Measurements from ENCODE around the gene CASTOR2. TPM values are rescaled to one million over a fixed set of nuclear protein-coding genes. Genes with fewer than 3 reads are reported as not detected.
"Not testable (repeated sequence)": the region's sequence is repeated elsewhere in the genome, so short reads cannot be mapped to it uniquely, and the experiment has no call there.

CASTOR2 gene
- total RNA-seq: 23.7 and 25.4 TPM in 2 replicates
- long read RNA-seq, partial matches to known transcripts: 0 of 1 reads
- long read RNA-seq, other reads (novel, unspliced or antisense): 1 of 1 reads

GRCh38 chr7:74964511-74965119, at the start of gene CASTOR2:
TSS of gene CASTOR2 (plus strand) at chr7:74964705. CDS start at chr7:74964986, 281 bp downstream.
- not testable (repeated sequence) for H3K4me1 Mint-ChIP-seq (ENCODE audit: unreplicated experiment); H3K9me3 Mint-ChIP-seq (ENCODE audit: unreplicated experiment); H3K36me3 Mint-ChIP-seq (ENCODE audit: unreplicated experiment); H3K27ac Mint-ChIP-seq (ENCODE audit: unreplicated experiment); H3K27me3 Mint-ChIP-seq (ENCODE audit: unreplicated experiment)
- DNase-seq (ENCODE audit: extremely low spot score, unreplicated experiment): peak; percentile 86
- peak within 1 kb of the TSS; percentile 59 for H3K4me3 Mint-ChIP-seq (ENCODE audit: unreplicated experiment)

GRCh38 chr7:74922321-74922890, 42.1 kb upstream of the CASTOR2 start:
- H3K27me3 Mint-ChIP-seq (ENCODE audit: unreplicated experiment): not testable (repeated sequence)

DNA sequence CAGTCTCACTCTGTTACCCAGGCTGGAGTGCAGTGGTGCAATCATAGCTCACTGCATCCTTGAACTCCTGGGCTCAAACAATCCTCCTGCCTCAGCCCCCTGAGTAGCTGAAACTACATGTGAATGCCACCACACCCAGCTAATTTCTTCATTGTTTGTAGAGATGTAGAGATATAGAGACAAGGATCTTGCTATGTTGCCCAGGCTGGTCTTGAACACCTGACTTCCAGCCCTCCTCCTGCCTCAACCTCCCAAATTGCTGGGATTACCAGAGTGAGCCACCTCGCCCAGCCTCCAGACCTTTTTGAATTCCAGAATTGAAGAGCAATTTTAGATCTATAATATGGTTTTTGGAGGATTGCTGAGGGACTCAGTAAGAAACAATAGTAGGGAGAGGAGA, 40.9 kb upstream of the CASTOR2 start:
- H3K36me3 Mint-ChIP-seq (ENCODE audit: unreplicated experiment); H3K27me3 Mint-ChIP-seq (ENCODE audit: unreplicated experiment); H3K27ac Mint-ChIP-seq (ENCODE audit: unreplicated experiment); H3K4me3 Mint-ChIP-seq (ENCODE audit: unreplicated experiment); H3K4me1 Mint-ChIP-seq (ENCODE audit: unreplicated experiment); DNase-seq (ENCODE audit: extremely low spot score, unreplicated experiment); H3K9me3 Mint-ChIP-seq (ENCODE audit: unreplicated experiment): not testable (repeated sequence)

More at GRCh38 chr7:74922321-74922890, 42.1 kb upstream of the CASTOR2 start:
- not testable (repeated sequence) for H3K4me3 Mint-ChIP-seq (ENCODE audit: unreplicated experiment); H3K27ac Mint-ChIP-seq (ENCODE audit: unreplicated experiment); H3K36me3 Mint-ChIP-seq (ENCODE audit: unreplicated experiment); H3K9me3 Mint-ChIP-seq (ENCODE audit: unreplicated experiment); DNase-seq (ENCODE audit: extremely low spot score, unreplicated experiment); H3K4me1 Mint-ChIP-seq (ENCODE audit: unreplicated experiment)

DNA sequence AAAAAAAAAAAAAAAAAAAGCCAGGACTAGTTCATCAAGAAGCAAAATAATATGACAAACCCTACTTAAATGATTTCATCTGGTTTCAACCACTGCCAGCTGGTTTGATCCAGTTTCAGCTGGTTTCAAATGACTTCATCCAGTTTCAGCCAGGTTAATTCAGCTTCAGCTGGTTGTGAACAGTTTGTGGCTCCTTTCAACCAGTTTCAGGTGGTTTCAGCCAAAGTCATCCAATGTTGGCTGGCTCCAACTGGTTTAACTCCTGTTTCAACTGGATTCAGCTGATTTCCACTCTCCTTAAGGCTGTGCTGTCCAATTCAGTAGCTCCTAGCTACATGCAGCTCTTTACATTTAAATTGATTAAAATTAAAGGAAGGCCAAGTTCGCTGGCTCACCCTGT, 37.5 kb upstream of the CASTOR2 start:
- not testable (repeated sequence) for H3K4me1 Mint-ChIP-seq (ENCODE audit: unreplicated experiment); H3K9me3 Mint-ChIP-seq (ENCODE audit: unreplicated experiment); H3K27me3 Mint-ChIP-seq (ENCODE audit: unreplicated experiment); H3K36me3 Mint-ChIP-seq (ENCODE audit: unreplicated experiment); DNase-seq (ENCODE audit: extremely low spot score, unreplicated experiment); H3K27ac Mint-ChIP-seq (ENCODE audit: unreplicated experiment); H3K4me3 Mint-ChIP-seq (ENCODE audit: unreplicated experiment)

DNA sequence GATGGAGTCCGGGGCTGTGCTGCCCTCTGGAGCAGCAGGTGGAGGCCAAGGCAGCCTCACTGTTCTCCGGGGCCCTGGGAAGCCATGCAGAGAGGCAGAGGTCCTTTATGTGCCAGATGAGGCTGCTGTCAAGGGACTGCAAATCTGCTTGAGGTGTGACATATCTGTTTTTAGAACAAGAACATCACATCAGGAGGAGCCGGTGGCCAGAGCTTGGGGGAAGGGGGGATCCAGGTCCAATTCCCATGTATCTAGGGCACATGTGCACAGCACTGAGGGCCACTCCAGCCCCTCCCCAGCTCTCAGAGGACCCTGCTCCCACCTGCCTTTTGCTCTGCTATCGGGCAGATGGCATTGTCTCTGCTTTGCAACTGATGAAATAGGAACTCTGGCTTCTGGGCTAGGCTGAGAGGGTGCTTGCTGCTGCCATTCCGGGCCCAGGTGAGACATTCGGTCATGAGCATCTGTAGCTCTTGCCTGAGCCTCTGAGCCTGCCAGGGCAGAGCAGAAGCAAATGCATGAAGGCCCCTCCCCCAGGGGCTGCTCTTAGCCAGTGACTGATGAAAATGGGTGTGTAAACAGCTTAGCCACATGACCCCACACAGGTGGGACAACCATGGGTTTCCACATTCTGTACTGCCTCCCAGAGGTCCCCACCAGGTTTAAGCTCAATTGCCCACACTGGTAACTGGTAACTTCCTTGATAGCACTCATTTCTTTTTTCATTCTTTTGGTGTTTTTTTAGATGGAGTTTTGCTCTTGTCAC, 32.8 kb upstream of the CASTOR2 start:
- H3K4me3 Mint-ChIP-seq (ENCODE audit: unreplicated experiment); H3K4me1 Mint-ChIP-seq (ENCODE audit: unreplicated experiment); H3K36me3 Mint-ChIP-seq (ENCODE audit: unreplicated experiment); DNase-seq (ENCODE audit: extremely low spot score, unreplicated experiment); H3K27me3 Mint-ChIP-seq (ENCODE audit: unreplicated experiment); H3K9me3 Mint-ChIP-seq (ENCODE audit: unreplicated experiment); H3K27ac Mint-ChIP-seq (ENCODE audit: unreplicated experiment): not testable (repeated sequence)

- not testable (repeated sequence) for H3K9me3 Mint-ChIP-seq (ENCODE audit: unreplicated experiment); H3K4me3 Mint-ChIP-seq (ENCODE audit: unreplicated experiment); H3K36me3 Mint-ChIP-seq (ENCODE audit: unreplicated experiment); H3K4me1 Mint-ChIP-seq (ENCODE audit: unreplicated experiment); DNase-seq (ENCODE audit: extremely low spot score, unreplicated experiment); H3K27me3 Mint-ChIP-seq (ENCODE audit: unreplicated experiment); H3K27ac Mint-ChIP-seq (ENCODE audit: unreplicated experiment)
Observed at GRCh38 chr7:74939429-74939828, 25.1 kb upstream of the CASTOR2 start.

GRCh38 chr7:74941302-74942069, 23.0 kb upstream of the CASTOR2 start:
- not testable (repeated sequence) for H3K4me1 Mint-ChIP-seq (ENCODE audit: unreplicated experiment); H3K36me3 Mint-ChIP-seq (ENCODE audit: unreplicated experiment); H3K4me3 Mint-ChIP-seq (ENCODE audit: unreplicated experiment); H3K9me3 Mint-ChIP-seq (ENCODE audit: unreplicated experiment); DNase-seq (ENCODE audit: extremely low spot score, unreplicated experiment); H3K27ac Mint-ChIP-seq (ENCODE audit: unreplicated experiment); H3K27me3 Mint-ChIP-seq (ENCODE audit: unreplicated experiment)

DNA sequence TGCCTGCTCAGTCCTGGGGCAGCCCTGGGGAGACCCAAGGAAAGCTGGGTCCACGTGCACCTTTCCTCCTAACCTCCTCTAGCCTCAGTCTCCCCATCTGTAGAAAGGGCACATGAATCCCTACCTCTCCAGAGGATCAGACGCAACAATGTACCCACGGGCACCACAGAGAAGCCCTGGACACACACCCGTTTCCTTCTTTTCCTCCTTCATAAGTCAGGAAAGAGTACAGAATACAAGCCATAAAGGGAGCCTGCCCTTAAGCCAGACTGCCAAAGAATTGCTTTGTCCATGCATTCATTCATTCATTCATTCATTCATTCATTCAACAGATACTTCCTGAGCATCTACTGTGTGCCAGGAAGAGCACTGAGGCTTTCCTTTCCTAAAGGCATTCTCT, 20.6 kb upstream of the CASTOR2 start:
- not testable (repeated sequence) for H3K4me1 Mint-ChIP-seq (ENCODE audit: unreplicated experiment); DNase-seq (ENCODE audit: extremely low spot score, unreplicated experiment); H3K4me3 Mint-ChIP-seq (ENCODE audit: unreplicated experiment); H3K9me3 Mint-ChIP-seq (ENCODE audit: unreplicated experiment); H3K27me3 Mint-ChIP-seq (ENCODE audit: unreplicated experiment); H3K27ac Mint-ChIP-seq (ENCODE audit: unreplicated experiment); H3K36me3 Mint-ChIP-seq (ENCODE audit: unreplicated experiment)

- not testable (repeated sequence) for H3K27me3 Mint-ChIP-seq (ENCODE audit: unreplicated experiment); H3K36me3 Mint-ChIP-seq (ENCODE audit: unreplicated experiment); H3K9me3 Mint-ChIP-seq (ENCODE audit: unreplicated experiment); H3K27ac Mint-ChIP-seq (ENCODE audit: unreplicated experiment); DNase-seq (ENCODE audit: extremely low spot score, unreplicated experiment); H3K4me1 Mint-ChIP-seq (ENCODE audit: unreplicated experiment); H3K4me3 Mint-ChIP-seq (ENCODE audit: unreplicated experiment)
Observed at GRCh38 chr7:74947741-74948140, 16.8 kb upstream of the CASTOR2 start.

- H3K4me3 Mint-ChIP-seq (ENCODE audit: unreplicated experiment); H3K9me3 Mint-ChIP-seq (ENCODE audit: unreplicated experiment); H3K27ac Mint-ChIP-seq (ENCODE audit: unreplicated experiment); DNase-seq (ENCODE audit: extremely low spot score, unreplicated experiment); H3K4me1 Mint-ChIP-seq (ENCODE audit: unreplicated experiment); H3K36me3 Mint-ChIP-seq (ENCODE audit: unreplicated experiment); H3K27me3 Mint-ChIP-seq (ENCODE audit: unreplicated experiment): not testable (repeated sequence)
Observed at GRCh38 chr7:74953774-74954173, 10.7 kb upstream of the CASTOR2 start.

- H3K27me3 Mint-ChIP-seq (ENCODE audit: unreplicated experiment); H3K36me3 Mint-ChIP-seq (ENCODE audit: unreplicated experiment); H3K9me3 Mint-ChIP-seq (ENCODE audit: unreplicated experiment); DNase-seq (ENCODE audit: extremely low spot score, unreplicated experiment); H3K4me3 Mint-ChIP-seq (ENCODE audit: unreplicated experiment); H3K4me1 Mint-ChIP-seq (ENCODE audit: unreplicated experiment); H3K27ac Mint-ChIP-seq (ENCODE audit: unreplicated experiment): not testable (repeated sequence)
Observed at GRCh38 chr7:74958328-74958727, 6.2 kb upstream of the CASTOR2 start.
